Fibroblast of villous mesenchyme (primary cell): ENCODE results near the gene TCF7L1. TPM values are rescaled to one million over a fixed set of nuclear protein-coding genes. Genes with fewer than 3 reads are reported as not detected.

Experiments
- DNase-seq: peaks from one replicate; pipeline ENCODE4 v3.0.0-alpha.2; 2010; ENCODE audit warnings: low read depth
- H3K4me3 ChIP-seq: 2 replicates; pipeline ENCODE4 v1.5.1; 2011; ENCODE audit warnings: low read depth, mild to moderate bottlenecking, low read length
- total RNA-seq: library from RNA; depleted of rRNA; stranded (reverse); fragments of >200 nt; gene quantifications from 2 replicates; pipeline ENCODE4 v1.2.3, GENCODE V29; 2012
- TF ChIP-seq, protein P1 (sequence below): IDR thresholded peaks from 2 replicates; pipeline ENCODE4 v1.5.1; 2012; ENCODE audit warnings: low read depth, mild to moderate bottlenecking, low read length; ENCODE audit not compliant: insufficient read depth

Gene TCF7L1
- total RNA-seq, 1 donor: 4.3 TPM

DNA sequence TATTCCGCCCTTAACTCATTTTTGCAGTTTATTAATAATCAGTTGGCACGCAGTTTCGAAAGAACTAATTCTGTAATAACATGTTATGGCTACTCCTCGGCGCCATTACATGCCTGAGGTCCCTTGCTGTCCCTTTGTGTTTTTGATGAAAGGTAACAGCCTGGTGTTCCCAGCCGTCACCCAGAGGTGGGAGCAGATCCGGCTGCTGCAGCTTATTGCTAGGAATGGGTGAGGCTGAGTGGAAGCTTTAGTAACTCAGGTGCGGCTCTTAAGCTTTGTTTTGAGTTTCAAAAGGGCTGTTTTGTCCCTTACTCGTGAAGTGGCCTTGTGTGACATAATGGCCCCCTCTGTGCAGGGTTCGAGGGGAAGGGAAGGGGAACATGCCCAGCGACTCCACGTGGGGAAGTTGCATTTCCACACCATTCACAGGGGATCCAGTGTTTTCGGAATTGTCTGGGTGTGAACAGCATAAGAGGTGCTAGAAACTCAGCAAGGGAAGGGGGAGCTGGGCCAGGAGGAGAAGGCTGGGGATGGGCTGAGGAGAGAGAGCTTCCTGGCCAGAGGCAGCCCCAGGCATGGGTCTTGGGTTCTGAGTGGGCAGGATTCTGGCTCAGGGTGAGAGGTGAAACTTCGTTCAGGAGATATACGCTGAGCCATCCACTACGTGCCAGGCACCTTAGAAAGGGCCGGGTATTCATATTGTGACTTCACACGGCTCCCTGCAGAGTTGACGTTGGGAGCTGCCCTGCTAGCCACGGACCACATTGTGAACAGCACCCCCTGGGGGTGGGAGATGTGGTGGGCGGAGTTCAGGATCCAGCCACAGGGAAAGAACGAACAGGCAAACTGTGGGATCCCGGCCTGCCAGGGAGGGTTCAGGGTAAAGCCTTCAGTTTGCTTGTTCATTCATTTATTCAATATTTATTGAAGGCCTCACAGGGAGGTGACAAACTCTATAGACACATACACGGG, 110.2 kb downstream of the TCF7L1 start:
- TF ChIP-seq, protein P1, sequence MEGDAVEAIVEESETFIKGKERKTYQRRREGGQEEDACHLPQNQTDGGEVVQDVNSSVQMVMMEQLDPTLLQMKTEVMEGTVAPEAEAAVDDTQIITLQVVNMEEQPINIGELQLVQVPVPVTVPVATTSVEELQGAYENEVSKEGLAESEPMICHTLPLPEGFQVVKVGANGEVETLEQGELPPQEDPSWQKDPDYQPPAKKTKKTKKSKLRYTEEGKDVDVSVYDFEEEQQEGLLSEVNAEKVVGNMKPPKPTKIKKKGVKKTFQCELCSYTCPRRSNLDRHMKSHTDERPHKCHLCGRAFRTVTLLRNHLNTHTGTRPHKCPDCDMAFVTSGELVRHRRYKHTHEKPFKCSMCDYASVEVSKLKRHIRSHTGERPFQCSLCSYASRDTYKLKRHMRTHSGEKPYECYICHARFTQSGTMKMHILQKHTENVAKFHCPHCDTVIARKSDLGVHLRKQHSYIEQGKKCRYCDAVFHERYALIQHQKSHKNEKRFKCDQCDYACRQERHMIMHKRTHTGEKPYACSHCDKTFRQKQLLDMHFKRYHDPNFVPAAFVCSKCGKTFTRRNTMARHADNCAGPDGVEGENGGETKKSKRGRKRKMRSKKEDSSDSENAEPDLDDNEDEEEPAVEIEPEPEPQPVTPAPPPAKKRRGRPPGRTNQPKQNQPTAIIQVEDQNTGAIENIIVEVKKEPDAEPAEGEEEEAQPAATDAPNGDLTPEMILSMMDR: peak; percentile 60
- no peak for DNase-seq
- H3K4me3 ChIP-seq: no peak overlapping the region

DNA sequence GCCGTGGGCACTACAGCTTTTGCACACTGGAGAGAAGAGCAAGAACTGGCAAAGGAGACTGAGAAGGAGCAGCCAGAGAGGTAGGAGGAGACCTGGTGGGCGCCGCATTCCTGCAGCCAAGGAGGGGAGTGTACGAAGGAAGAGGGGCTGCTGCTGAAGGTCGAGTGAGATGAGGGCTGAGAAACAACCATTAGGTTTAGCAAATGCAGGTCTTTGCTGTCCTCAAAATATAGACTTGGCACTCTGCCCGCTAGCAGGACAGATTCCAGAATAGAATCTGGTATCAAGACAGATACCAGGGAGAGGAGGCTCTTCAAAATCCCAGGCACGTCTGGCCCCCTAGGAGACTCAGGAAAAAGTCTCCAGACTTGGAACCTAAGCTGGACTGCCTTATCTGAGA, 111.6 kb downstream of the TCF7L1 start:
- no peak for DNase-seq
- TF ChIP-seq, protein P1: no peak
- no peak overlapping the region for H3K4me3 ChIP-seq

DNA sequence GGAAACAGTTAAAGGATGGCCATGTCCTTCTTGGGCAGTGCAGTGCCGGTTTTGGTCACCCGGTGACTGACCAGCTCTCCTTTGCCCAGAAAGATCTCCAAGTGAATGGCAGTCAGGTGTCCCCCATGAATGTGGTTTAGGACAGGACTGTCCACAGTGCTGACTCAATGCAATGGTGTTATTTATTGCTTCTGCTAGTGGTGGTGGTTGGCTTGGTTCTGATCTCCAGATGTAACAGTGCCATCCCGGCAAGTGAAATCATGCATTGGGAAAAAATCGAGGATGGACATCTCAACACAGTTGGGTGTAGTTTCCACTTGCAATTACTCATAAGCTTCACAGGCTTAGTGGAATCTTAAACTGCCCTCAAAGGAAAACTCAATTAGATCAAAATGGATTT, 112.7 kb downstream of the TCF7L1 start:
- no peak overlapping the region for H3K4me3 ChIP-seq
- TF ChIP-seq, protein P1: no peak
- DNase-seq: no peak

DNA sequence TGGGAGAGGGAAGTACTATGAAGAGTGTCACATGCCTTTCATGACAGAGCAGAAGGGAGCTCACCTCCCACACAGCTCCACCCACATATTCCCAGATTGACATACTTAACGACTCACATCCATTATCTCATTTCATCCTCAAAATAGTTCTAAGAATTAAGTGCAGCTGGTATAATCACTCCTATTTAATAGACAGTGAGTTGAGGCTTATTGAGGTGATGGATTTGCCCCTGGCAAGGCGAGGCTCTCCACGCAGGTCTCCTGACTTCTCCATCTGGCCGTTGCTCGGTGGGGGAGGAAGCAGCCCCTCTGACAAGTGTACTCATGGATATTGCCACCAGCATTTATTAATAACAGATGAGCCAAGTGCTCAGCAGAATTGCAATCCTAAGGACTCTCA, 113.2 kb downstream of the TCF7L1 start:
- DNase-seq: no peak
- TF ChIP-seq, protein P1: no peak
- no peak overlapping the region for H3K4me3 ChIP-seq

DNA sequence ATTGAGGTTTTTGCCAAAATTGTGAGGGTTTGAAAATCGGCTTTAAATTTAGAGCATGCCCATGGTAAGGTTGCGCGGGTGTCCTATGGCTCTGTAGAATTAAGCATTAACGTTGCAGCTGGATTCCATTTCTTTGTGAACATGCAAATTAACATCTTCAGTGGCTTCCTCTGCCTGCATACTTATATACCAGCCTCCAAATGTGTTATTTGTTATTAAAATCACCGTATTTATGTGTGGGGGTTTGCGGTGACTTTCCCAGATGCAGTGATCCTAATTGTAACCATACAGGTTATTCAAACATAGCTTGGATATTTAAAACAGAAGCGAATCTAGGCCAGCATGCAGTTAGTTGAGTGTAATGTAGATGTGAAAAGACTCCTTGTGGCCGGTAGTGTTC, 114.4 kb downstream of the TCF7L1 start:
- DNase-seq: no peak
- TF ChIP-seq, protein P1: no peak
- no peak overlapping the region for H3K4me3 ChIP-seq

DNA sequence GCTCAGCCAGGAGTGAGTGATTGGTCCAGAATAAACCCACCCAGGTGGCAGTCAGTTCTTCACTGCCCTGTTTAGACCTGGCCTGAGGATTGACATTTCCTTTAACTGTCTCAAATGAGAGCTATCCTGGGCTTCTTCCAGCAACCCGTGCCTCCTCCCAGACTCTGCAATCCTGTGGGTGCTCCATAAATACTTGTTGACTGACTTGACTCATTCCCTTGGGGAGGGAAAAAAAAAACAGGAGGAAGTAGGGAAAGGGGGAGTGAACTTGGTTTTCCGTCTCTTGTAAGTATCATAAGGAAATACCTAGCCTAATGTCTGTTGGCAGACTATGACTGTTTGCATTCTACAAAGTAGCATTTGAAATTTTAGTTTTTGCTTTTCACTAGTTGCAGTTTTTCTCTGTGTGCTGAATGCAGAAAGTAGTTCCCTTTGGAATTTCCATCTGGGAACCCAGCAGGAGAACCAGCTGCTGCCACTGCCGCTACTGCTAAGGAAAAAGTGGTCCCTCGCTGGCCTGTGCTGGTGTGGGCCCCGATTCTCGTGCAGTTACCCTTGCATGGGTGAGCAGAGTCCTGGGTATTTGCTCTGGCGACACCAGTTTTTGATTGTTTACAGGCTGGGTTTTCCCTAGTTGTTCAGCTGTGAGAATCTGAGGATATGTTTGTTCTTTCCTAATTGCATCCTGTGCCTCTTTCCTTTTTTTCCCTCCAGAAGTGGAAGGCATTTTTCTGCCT, 115.7 kb downstream of the TCF7L1 start:
- no peak overlapping the region for H3K4me3 ChIP-seq
- TF ChIP-seq, protein P1: no peak
- peak; percentile 95 for DNase-seq
